Karpas-422 (cell line): ENCODE data around the gene GNG8. TPM values are rescaled to one million over a fixed set of nuclear protein-coding genes. Genes with fewer than 3 reads are reported as not detected.

Experiments used
- DNase-seq: peaks from one replicate; pipeline ENCODE4 v3.0.0-alpha.2; 2015
- H2AFZ ChIP-seq: fragments of 200-600 bp; sonication (generic); 2 replicates; pipeline ENCODE4 v1.6.1; 2014; ENCODE audit warnings: antibody characterized with exemption, low read length, mixed read lengths
- H3K27ac ChIP-seq: fragments of 200-600 bp; sonication (generic); 2 replicates; pipeline ENCODE4 v1.5.1; 2014; ENCODE audit warnings: mild to moderate bottlenecking, low read length, moderate library complexity
- H3K27me3 ChIP-seq: fragments of 200-600 bp; sonication (generic); 2 replicates; pipeline ENCODE4 v1.6.1; 2014; ENCODE audit warnings: low read length, mixed read lengths
- H3K36me3 ChIP-seq: fragments of 200-600 bp; sonication (generic); 2 replicates; pipeline ENCODE4 v1.6.1; 2014; ENCODE audit warnings: low read length, mixed read lengths; ENCODE audit not compliant: insufficient read depth
- H3K4me1 ChIP-seq: fragments of 200-600 bp; sonication (generic); 2 replicates; pipeline ENCODE4 v1.6.1; 2014; ENCODE audit warnings: mild to moderate bottlenecking, low read length, mixed read lengths
- H3K4me2 ChIP-seq: fragments of 200-600 bp; sonication (generic); 2 replicates; pipeline ENCODE4 v1.6.1; 2014; ENCODE audit warnings: low read length, low read depth, mild to moderate bottlenecking; ENCODE audit not compliant: poor library complexity, severe bottlenecking
- H3K4me3 ChIP-seq: fragments of 200-600 bp; sonication (generic); 2 replicates; pipeline ENCODE4 v1.5.1; 2014; ENCODE audit warnings: mild to moderate bottlenecking, antibody characterized with exemption, low read length, mixed read lengths
- H3K79me2 ChIP-seq: fragments of 200-600 bp; sonication (generic); 2 replicates; pipeline ENCODE4 v1.6.1; 2014; ENCODE audit warnings: mild to moderate bottlenecking, low read length, mixed read lengths
- H3K9ac ChIP-seq: fragments of 200-600 bp; sonication (generic); 2 replicates; pipeline ENCODE4 v1.6.0; 2014; ENCODE audit warnings: low read length
- H3K9me2 ChIP-seq: fragments of 200-600 bp; sonication (generic), shearing (Covaris generic); replicated peaks from 2 replicates; pipeline ENCODE4 v1.6.0; 2014; ENCODE audit warnings: mild to moderate bottlenecking, low read length, moderate library complexity; ENCODE audit not compliant: insufficient read depth
- H3K9me3 ChIP-seq: fragments of 300-700, 200-600 bp; sonication (generic); 2 replicates; pipeline ENCODE4 v1.6.1; 2014; ENCODE audit warnings: low read length, mixed read lengths
- H4K20me1 ChIP-seq: fragments of 200-600 bp; sonication (generic); 2 replicates; pipeline ENCODE4 v1.6.1; 2014; ENCODE audit warnings: mild to moderate bottlenecking, antibody characterized with exemption, low read length, low read depth; ENCODE audit not compliant: insufficient read depth
- total RNA-seq: library from RNA; depleted of rRNA; stranded (reverse); fragments of >200 nt; shearing (Covaris generic); gene quantifications from 2 replicates; pipeline ENCODE4 v1.2.3, GENCODE V29; 2014; ENCODE audit warnings: low replicate concordance; rRNA removed

GNG8 gene
- not detected in 2 replicates for total RNA-seq

GRCh38 chr19:46635920-46636761 lies at the start of gene GNG8:
GNG8 (minus strand) TSS chr19:46636202; CDS start chr19:46634682, 1,520 bp downstream.
- H3K9me3 ChIP-seq, result no peaks in the 10 kb centered on the region
- 0 out of 2 replicates have a peak, but pooled peaks cover 5% of the 10 kb centered on the region for H4K20me1 ChIP-seq
- H3K4me2 ChIP-seq, result peak within 1 kb of the TSS; percentile 57
- 0 out of 2 replicates have a peak, but pooled peaks cover 3% of the 10 kb centered on the region for H3K27me3 ChIP-seq
- H3K36me3 ChIP-seq, result no peaks in the 10 kb centered on the region
- peaks cover 47% of the 10 kb centered on the region for H3K4me1 ChIP-seq
- no peak within 1 kb of the TSS for H3K27ac ChIP-seq
- peak; percentile 67 for DNase-seq
- H2AFZ ChIP-seq, result no peak within 1 kb of the TSS
- H3K79me2 ChIP-seq, result no peaks in the 10 kb centered on the region
- no peaks in the 10 kb centered on the region for H3K9me2 ChIP-seq
- H3K4me3 ChIP-seq, result peak within 1 kb of the TSS; percentile 25; the same call in 1 of the 2 replicates
- H3K9ac ChIP-seq, result no peak within 1 kb of the TSS

- Histone ChIP-seq H3K79me2 (no peaks in the 10 kb centered on the region), H3K27me3 (no peaks in the 10 kb centered on the region), H3K4me2 (no peak overlapping the region), H3K36me3 (peaks cover 14% of the 10 kb centered on the region; the same call in 1 of the 2 replicates), H3K4me3 (no peak overlapping the region), H4K20me1 (no peaks in the 10 kb centered on the region), H3K27ac (no peak overlapping the region), H3K9me2 (no peaks in the 10 kb centered on the region), H2AFZ (no peak overlapping the region), H3K9ac (no peak overlapping the region), H3K9me3 (no peaks in the 10 kb centered on the region), H3K4me1 (no peaks in the 10 kb centered on the region)
- no peak for DNase-seq
Measured at GRCh38 chr19:46685189-46685588, 49.2 kb upstream of the GNG8 start.

GRCh38 chr19:46678110-46678732 lies 42.2 kb upstream of the GNG8 start:
- H2AFZ ChIP-seq, result no peak overlapping the region
- peaks cover 7% of the 10 kb centered on the region; the same call in 1 of the 2 replicates for H4K20me1 ChIP-seq
- no peaks in the 10 kb centered on the region for H3K9me2 ChIP-seq
- no peaks in the 10 kb centered on the region for H3K4me1 ChIP-seq
- no peaks in the 10 kb centered on the region for H3K27me3 ChIP-seq
- peak; percentile 94 for DNase-seq
- no peak overlapping the region for H3K4me2 ChIP-seq
- no peak overlapping the region for H3K4me3 ChIP-seq
- H3K36me3 ChIP-seq, result peaks cover 25% of the 10 kb centered on the region
- no peaks in the 10 kb centered on the region for H3K9me3 ChIP-seq
- H3K27ac ChIP-seq, result no peak overlapping the region
- no peak overlapping the region for H3K9ac ChIP-seq
- no peaks in the 10 kb centered on the region; the same call in 1 of the 2 replicates for H3K79me2 ChIP-seq

GRCh38 chr19:46674416-46675178 lies 38.6 kb upstream of the GNG8 start:
- Histone ChIP-seq H3K9me3 (no peaks in the 10 kb centered on the region), H4K20me1 (peaks cover 7% of the 10 kb centered on the region; the same call in 1 of the 2 replicates), H3K27me3 (no peaks in the 10 kb centered on the region), H3K4me2 (no peak overlapping the region), H3K9me2 (no peaks in the 10 kb centered on the region), H3K9ac (no peak overlapping the region), H3K36me3 (peaks cover 23% of the 10 kb centered on the region), H3K4me1 (no peaks in the 10 kb centered on the region), H3K79me2 (no peaks in the 10 kb centered on the region; the same call in 1 of the 2 replicates), H3K4me3 (no peak overlapping the region), H2AFZ (no peak overlapping the region), H3K27ac (no peak overlapping the region)
- peak; percentile 78 for DNase-seq

- no peaks in the 10 kb centered on the region for H3K27me3 ChIP-seq
- H3K79me2 ChIP-seq, result no peaks in the 10 kb centered on the region
- no peak overlapping the region for H3K9ac ChIP-seq
- no peak overlapping the region for H2AFZ ChIP-seq
- no peak overlapping the region for H3K4me3 ChIP-seq
- H3K27ac ChIP-seq, result no peak overlapping the region
- no peaks in the 10 kb centered on the region for H3K4me1 ChIP-seq
- H3K36me3 ChIP-seq, result peaks cover 7% of the 10 kb centered on the region
- no peak overlapping the region for H3K4me2 ChIP-seq
- H3K9me2 ChIP-seq, result no peaks in the 10 kb centered on the region
- no peak for DNase-seq
- H4K20me1 ChIP-seq, result no peaks in the 10 kb centered on the region
- no peaks in the 10 kb centered on the region for H3K9me3 ChIP-seq
Measured at GRCh38 chr19:46670813-46671212, 34.8 kb upstream of the GNG8 start.

GRCh38 chr19:46668662-46669061 lies 32.7 kb upstream of the GNG8 start:
- H3K4me1 ChIP-seq, result no peaks in the 10 kb centered on the region
- H3K27me3 ChIP-seq, result no peaks in the 10 kb centered on the region
- H2AFZ ChIP-seq, result no peak overlapping the region
- H3K36me3 ChIP-seq, result 0 out of 2 replicates have a peak, but pooled peaks cover 2% of the 10 kb centered on the region
- DNase-seq, result no peak
- H3K9me2 ChIP-seq, result no peaks in the 10 kb centered on the region
- H3K9ac ChIP-seq, result no peak overlapping the region
- H3K79me2 ChIP-seq, result no peaks in the 10 kb centered on the region
- no peak overlapping the region for H3K27ac ChIP-seq
- H3K4me2 ChIP-seq, result no peak overlapping the region
- H4K20me1 ChIP-seq, result no peaks in the 10 kb centered on the region
- no peaks in the 10 kb centered on the region for H3K9me3 ChIP-seq
- no peak overlapping the region for H3K4me3 ChIP-seq

GRCh38 chr19:46665072-46665471 lies 29.1 kb upstream of the GNG8 start:
- H3K4me1 ChIP-seq, result peaks cover 18% of the 10 kb centered on the region
- no peaks in the 10 kb centered on the region; the same call in 1 of the 2 replicates for H4K20me1 ChIP-seq
- H3K9ac ChIP-seq, result no peak overlapping the region
- H3K9me3 ChIP-seq, result no peaks in the 10 kb centered on the region
- no peak overlapping the region for H3K4me2 ChIP-seq
- DNase-seq, result no peak
- no peak overlapping the region for H2AFZ ChIP-seq
- no peak overlapping the region for H3K27ac ChIP-seq
- no peaks in the 10 kb centered on the region for H3K36me3 ChIP-seq
- H3K79me2 ChIP-seq, result no peaks in the 10 kb centered on the region
- H3K4me3 ChIP-seq, result no peak overlapping the region
- H3K9me2 ChIP-seq, result no peaks in the 10 kb centered on the region
- H3K27me3 ChIP-seq, result no peaks in the 10 kb centered on the region
